ENCODE measurements around the gene MEF2C. TPM values are rescaled to one million over a fixed set of nuclear protein-coding genes. Genes with fewer than 3 reads are reported as not detected.

Gene MEF2C
- total and polyA plus RNA-seq, 2 of the 13 experiments (the other 11 are each of a cell fraction or from before 2014, with no cell fraction given), result 0.02 TPM; not detected in 1

- FAIRE-seq (no peak), DNase-seq (ENCODE audit: low spot score) (no peak), ATAC-seq (no peak)
- no peaks in the 10 kb centered on the region for H3K79me2 ChIP-seq (ENCODE audit: insufficient read depth, low read length)
- BruUV-seq (replicated peaks), result no TSS peak
- intact Hi-C loops (cut with micrococcal nuclease; ENCODE audit: unreplicated experiment), result no loop called here
- TF ChIP-seq PAF1 (CRISPR knock-in tag; IDR thresholded peaks at IDR 0.05), result no peak
- TF ChIP-seq PLRG1 (conservative IDR thresholded peaks at IDR 0.05), result no peak
- no peak overlapping the region for H3K9ac ChIP-seq (ENCODE audit: insufficient read depth, low read depth, low read length)
- H3K27me3 ChIP-seq (ENCODE audit: control insufficient read depth in 1 of 2, insufficient read depth in 2 of 2, low read length in 2 of 2), result no peaks in the 10 kb centered on the region
- in situ Hi-C loops (cut with HindIII; ENCODE audit: extremely low pct_ligation_motif_present, low pct_unique_long_range_greater_than_20kb), result no loop called here
- H3K4me2 ChIP-seq (ENCODE audit: low read depth, low read length), result no peak overlapping the region
- WGBS (ENCODE audit: low lambda C conversion rate), result 12% methylated on average over 7 of the region's 7 CpGs
- H3K9me3 ChIP-seq (ENCODE audit: low read length), result no peaks in the 10 kb centered on the region
- no peaks in the 10 kb centered on the region for H4K20me1 ChIP-seq (ENCODE audit: insufficient read depth, low read length)
- H2AFZ ChIP-seq (ENCODE audit: low read length), result no peak overlapping the region
- no peak overlapping the region for H3K4me3 ChIP-seq (replicated peaks in 1 of 3; ENCODE audit: insufficient read depth in 1 of 3, low read depth in 2 of 3, low read length in 3 of 3)
- no peak overlapping the region for H3K27ac ChIP-seq (ENCODE audit: extremely low read length, insufficient read depth, low read length)
- POLR2A ChIA-PET, result no interaction called here
- CTCF ChIA-PET (ENCODE audit: low intra/inter-chr PET ratio, low total read pairs), result no interaction called here
- H3K4me1 ChIP-seq (ENCODE audit: insufficient read depth, low read length), result no peaks in the 10 kb centered on the region
- no peaks in the 10 kb centered on the region for H3K36me3 ChIP-seq (replicated peaks in 1 of 2; ENCODE audit: control insufficient read depth in 1 of 2, insufficient read depth in 2 of 2, low read length in 2 of 2)
Observed at GRCh38 chr5:88785746-88786565, 97.0 kb downstream of the MEF2C start.

DNA sequence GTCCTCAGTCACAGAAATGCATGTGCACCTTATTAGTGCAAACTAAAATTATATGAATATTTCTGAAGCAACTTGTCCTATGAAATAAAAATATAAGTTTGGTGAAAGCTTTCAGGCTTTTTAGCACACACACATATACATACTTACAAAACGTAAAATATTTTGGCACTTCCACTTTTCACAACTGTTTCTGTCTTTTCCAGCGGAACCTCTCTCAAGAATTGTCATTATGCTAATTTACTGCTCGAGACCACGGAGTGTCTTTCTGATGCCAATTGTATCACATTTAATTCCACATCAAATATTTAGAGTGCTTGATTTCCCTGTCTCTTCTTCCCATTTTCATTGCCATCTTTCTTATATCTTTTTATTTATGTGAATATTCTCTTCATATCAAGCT lies 100.4 kb downstream of the MEF2C start:
- DNase-seq (ENCODE audit: low spot score) (no peak), FAIRE-seq (no peak), ATAC-seq (no peak)
- no peak overlapping the region for H3K4me2 ChIP-seq (ENCODE audit: low read depth, low read length)
- no peaks in the 10 kb centered on the region for H4K20me1 ChIP-seq (ENCODE audit: insufficient read depth, low read length)
- no peak overlapping the region for H3K4me3 ChIP-seq (replicated peaks in 1 of 3; ENCODE audit: insufficient read depth in 1 of 3, low read depth in 2 of 3, low read length in 3 of 3)
- H3K9ac ChIP-seq (ENCODE audit: insufficient read depth, low read depth, low read length), result no peak overlapping the region
- no peak overlapping the region for H2AFZ ChIP-seq (ENCODE audit: low read length)
- H3K27me3 ChIP-seq (ENCODE audit: control insufficient read depth in 1 of 2, insufficient read depth in 2 of 2, low read length in 2 of 2), result no peaks in the 10 kb centered on the region
- H3K4me1 ChIP-seq (ENCODE audit: insufficient read depth, low read length), result no peaks in the 10 kb centered on the region
- no peaks in the 10 kb centered on the region for H3K79me2 ChIP-seq (ENCODE audit: insufficient read depth, low read length)
- CTCF ChIA-PET (ENCODE audit: low intra/inter-chr PET ratio, low total read pairs), result no interaction called here
- in situ Hi-C loops (cut with HindIII; ENCODE audit: extremely low pct_ligation_motif_present, low pct_unique_long_range_greater_than_20kb) (no loop called here), intact Hi-C loops (cut with micrococcal nuclease; ENCODE audit: unreplicated experiment) (no loop called here)
- no peak for TF ChIP-seq ARNT2 (CRISPR knock-in tag; IDR thresholded peaks at IDR 0.05; ENCODE audit: low read depth)
- no TSS peak for BruUV-seq (replicated peaks)
- 29% methylated on average over 4 of the region's 4 CpGs for WGBS (ENCODE audit: low lambda C conversion rate)
- H3K36me3 ChIP-seq (replicated peaks in 1 of 2; ENCODE audit: control insufficient read depth in 1 of 2, insufficient read depth in 2 of 2, low read length in 2 of 2), result no peaks in the 10 kb centered on the region
- POLR2A ChIA-PET, result no interaction called here
- no peak overlapping the region for H3K27ac ChIP-seq (ENCODE audit: extremely low read length, insufficient read depth, low read length)
- no peaks in the 10 kb centered on the region for H3K9me3 ChIP-seq (ENCODE audit: low read length)
